HG03520 (cell line): ENCODE measurements around the gene ENPP1.
"Not testable (repeated sequence)": the region's sequence is repeated elsewhere in the genome, so short reads cannot be mapped to it uniquely, and the experiment has no call there.

Source experiments
- ATAC-seq: cut with Tn5 transposase; IDR thresholded peaks from one replicate; pipeline ENCODE4 v1.9.1; 2021; ENCODE audit warnings: mild to moderate bottlenecking, moderate library complexity; ENCODE audit not compliant: unreplicated experiment

ENPP1 gene

DNA sequence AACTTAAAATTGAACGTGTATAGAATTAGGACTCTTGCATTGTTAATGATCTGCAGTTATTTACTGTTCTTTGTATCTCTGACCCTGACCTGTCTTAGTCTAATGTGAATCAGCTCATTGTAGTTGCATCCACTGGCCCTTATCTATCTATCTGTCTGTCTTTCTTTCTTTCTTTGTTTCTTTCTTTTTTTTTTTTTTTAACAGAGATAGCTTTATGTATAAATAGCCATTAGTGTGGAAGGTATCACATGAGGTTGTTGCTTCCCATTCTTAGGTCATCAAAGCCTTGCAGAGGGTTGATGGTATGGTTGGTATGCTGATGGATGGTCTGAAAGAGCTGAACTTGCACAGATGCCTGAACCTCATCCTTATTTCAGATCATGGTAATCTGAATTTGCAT is 59.9 kb downstream of the ENPP1 start:
- ATAC-seq, result no peak

GRCh38 chr6:131868836-131869235 is 61.0 kb downstream of the ENPP1 start:
- ATAC-seq, result no peak

GRCh38 chr6:131875647-131876046 is 67.8 kb downstream of the ENPP1 start:
- ATAC-seq, result no peak

DNA sequence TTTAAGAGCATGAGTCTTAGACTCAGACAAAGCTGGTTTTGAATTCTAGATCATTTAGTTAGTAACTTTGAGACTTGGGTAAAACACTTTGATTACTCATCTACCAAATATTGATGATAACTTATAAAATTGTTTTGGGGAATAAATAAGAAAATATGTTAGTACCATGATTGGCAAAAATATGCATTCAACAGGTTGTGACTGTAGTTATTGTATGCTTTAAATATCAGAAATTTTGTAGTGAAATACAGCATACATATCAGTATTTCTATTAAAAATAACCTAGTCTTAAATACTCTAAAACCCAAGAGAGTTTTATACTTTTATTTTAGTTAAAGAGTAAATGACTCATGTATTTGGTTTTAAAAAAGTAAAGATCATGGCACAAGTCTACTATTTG is 68.7 kb downstream of the ENPP1 start:
- no peak for ATAC-seq

DNA sequence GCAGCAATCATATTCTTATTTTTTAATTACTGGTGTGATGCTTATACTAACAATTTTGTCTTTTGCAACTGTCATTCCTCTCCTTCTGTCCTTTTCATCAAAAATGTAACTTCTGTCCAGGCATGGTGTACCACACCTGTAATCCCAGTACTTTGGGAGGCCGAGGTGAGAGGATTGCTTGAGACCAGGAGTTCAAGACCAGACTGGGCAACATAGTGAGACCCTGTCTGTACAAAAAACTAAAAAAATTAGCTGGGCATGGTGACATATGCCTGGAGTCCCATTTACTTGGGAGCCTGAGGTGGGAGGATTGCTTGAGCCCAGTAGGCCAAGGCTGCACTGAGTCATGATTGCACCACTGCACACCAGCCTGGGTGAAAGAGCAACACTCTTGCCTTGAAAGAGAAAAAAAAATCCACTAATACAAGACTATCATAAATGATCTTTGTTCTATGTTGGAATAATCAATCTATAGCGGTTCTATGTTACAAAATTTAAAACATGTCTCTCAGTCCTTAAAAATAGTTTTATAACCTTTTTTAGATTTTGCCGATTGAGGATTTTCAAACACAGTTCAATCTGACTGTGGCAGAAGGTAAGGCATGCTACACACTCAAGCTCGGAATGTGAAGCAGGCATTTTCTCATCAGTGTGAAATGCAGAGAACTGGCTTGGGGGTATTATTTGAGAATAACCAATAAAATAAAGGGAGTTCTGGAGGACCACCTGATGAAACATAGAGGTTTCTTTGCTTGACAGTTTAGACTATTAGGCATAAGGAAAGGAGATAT is 70.4 kb downstream of the ENPP1 start:
- ATAC-seq, result no peak

GRCh38 chr6:131883016-131883415 is 75.2 kb downstream of the ENPP1 start:
- ATAC-seq, result no peak

GRCh38 chr6:131885237-131885636 is 77.4 kb downstream of the ENPP1 start:
- ATAC-seq, result no peak

DNA sequence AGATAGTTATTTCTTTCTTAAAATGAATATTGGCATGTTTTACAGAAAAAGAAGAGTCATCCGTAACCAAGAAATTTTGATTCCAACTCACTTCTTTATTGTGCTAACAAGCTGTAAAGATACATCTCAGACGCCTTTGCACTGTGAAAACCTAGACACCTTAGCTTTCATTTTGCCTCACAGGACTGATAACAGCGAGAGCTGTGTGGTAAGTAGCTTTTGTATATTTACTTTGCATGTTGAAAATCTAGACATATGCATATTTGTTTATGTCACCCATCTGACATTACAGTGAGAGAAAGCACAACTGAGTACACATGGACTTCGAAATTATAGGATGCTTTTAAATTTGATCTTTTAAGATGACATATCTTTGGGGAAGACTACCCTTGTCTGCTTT is 78.7 kb downstream of the ENPP1 start:
- no peak for ATAC-seq

GRCh38 chr6:131890091-131890490 is 82.3 kb downstream of the ENPP1 start:
- ATAC-seq, result no peak

DNA sequence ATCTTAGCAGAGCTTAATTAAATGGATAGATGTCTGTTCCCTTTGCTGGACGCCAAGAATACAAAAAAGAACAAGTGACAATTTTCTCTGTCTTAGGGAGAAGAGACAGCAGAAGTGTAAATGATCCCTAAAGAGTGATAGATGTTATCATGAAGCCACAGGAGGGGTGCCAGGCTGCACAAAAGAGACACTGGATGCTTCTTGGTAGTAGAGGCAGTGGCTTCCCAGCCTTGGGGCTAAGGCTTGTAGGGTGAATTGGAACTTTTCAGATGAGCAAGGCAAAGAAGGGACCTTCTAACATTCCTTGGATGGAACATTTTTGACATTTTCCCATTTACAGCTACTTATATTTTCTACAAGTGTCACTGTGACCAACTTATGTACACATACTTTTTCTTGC is 85.4 kb downstream of the ENPP1 start:
- ATAC-seq, result no peak

DNA sequence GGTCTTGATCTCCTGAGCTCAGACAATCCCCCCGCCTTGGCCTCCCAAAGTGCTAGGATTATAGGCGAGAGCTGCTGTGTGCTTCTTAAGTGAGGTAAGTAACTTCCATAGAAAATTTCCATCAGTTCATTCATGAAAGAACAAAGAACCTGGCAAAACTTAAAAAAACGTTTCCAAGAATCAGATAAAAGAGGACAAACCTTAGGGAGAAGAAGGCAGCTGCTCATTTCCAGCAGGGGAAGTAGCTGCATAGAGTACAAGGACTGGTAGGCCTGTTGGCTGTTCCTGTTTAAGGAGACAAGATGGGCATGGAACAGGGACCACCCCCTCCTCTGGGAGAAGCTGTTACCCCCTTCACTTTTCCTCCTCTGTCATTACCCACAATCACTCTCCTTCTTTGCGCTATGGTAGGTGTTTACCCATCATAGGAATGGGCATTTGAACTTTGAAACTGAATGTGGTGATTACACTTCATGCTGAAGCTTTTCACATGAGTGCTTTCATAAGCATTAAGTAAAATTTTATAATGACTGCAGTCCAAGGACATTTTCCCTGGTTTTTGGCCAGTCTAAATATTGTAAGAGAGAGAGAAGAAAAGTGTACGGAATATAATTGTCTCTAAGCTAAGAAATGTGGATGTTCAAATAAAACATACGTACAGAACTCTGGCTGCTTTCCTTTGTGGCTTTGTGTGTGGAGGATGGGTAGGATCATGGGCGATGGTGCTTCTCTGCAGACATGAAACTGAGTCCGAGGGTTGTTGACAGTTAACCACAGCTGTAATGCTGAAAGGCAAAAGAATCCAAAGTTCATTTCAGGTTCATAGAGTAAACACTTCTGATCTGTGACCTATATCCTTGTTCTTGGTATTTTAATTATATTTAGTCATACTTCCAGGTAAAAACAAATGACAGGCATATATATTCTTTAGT is 86.9 kb downstream of the ENPP1 start:
- no peak for ATAC-seq

GRCh38 chr6:131897050-131897435 is 89.2 kb downstream of the ENPP1 start:
- ATAC-seq, result no peak

DNA sequence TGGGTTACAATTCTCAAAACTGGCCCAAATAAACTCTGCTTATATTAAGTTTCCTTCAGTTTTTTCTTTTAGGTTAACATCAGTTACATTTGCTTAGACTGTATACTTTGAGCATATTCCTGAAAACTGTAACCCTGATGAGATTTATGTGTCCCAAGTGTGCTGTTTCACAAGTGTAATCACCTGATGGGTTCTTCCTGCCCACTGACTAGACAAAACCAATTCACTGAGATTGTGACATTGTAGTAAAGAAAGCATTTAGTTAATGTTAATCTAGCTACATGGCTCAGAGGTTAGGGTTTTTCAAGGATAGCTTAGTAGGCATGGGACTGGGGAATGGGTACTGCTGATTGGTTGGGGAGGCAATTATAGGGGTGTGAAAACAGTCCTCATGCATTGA is 89.8 kb downstream of the ENPP1 start:
- no peak for ATAC-seq

- ATAC-seq, result no peak
Measured at GRCh38 chr6:131898718-131899117, 90.9 kb downstream of the ENPP1 start.

- no peak for ATAC-seq
Measured at GRCh38 chr6:131900231-131900630, 92.4 kb downstream of the ENPP1 start.

- not testable (repeated sequence) for ATAC-seq
Measured at GRCh38 chr6:131901326-131901873, 93.6 kb downstream of the ENPP1 start.

DNA sequence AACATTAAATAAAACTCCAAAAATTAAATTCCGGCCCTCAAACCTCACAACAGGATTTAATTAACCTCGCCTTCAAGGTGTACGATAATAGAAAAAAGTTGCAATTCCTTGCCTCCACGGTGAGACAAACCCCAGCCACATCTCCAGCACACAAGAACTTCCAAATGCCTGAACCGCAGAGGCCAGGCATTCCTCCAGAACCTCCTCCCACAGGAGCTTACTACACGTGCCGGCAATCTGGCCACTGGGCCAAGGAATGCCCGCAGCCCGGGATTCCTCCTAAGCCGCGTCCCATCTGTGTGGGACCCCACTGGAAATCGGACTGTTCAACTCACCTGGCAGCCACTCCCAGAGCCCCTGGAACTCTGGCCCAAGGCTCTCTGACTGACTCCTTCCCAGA is 95.9 kb downstream of the ENPP1 start:
- not testable (repeated sequence) for ATAC-seq

DNA sequence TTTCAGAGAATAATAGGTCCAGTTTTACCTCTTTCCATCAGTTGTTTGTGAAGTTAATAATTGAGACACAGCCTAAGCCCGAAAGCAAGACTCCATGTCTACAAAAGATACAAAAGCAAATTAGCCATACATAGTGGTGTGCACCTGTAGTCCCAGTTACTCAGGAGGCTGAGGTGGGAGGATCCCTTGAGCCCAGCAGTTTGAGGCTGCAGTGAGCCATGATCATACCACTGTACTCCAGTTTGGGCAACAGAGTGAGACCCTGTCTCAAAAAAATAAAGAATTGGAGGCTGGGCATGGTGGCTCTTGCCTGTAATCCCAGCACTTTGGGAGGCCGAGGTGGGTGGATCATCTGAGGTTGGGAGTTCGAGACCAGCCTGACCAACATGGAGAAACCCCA is 101.0 kb downstream of the ENPP1 start:
- ATAC-seq, result not testable (repeated sequence)

DNA sequence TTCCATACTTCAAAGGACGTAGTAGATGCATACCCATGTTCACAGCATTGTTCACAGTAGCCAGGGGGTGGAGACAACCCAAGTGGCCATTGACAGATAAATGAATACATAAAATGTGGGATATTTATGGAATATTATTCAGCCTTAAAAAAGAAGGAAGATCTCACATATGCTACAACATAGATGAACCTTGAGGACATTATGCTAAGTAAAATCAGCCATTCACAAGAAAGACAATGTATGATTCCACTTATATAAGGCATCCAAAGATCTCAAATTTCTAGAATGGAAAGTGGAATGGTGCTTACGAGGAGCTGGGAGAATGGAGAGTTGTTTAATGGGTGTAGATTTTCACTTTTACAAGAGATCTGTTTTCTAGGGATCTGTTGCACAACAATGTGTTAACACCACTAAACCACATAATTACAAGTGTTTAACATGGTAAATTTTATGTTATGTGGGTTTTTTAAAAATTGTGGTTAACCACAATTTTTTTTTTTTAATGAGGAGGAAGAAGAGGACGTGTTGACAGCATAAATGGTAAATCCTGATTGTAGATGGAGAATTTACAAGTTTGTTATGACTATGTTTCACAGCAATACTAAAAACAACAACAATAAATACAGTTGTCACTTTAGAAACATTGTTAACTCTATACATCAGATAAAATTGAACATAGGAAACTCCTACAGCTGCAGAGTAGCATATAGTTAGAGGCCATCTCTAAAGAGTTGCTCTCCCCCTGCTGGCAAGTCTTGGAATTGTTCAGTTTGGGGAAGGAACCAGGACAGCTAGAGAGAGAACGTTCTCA is 101.8 kb downstream of the ENPP1 start:
- ATAC-seq, result peak; percentile 97

DNA sequence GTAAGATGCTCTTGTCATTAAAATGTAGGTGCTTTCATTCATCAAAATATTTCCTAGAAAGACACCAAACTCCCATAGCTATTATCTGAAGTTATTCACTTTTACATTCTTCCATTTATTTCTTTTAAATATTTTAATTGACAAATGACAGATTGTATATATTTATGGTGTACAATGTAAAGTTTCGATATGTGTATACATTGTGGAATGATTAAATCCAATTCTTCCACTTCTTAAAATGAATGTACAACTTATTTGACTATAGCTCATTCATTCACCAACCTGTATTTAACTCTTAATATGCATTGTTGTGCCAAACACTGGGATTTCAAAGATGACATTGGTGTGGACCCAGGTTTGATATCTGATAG is 102.4 kb downstream of the ENPP1 start:
- no peak for ATAC-seq

- no peak for ATAC-seq
Measured at GRCh38 chr6:131910956-131911355, 103.1 kb downstream of the ENPP1 start.
